Measurements from ENCODE around the gene SERPINA3. TPM values are rescaled to one million over a fixed set of nuclear protein-coding genes. Genes with fewer than 3 reads are reported as not detected.

SERPINA3 gene
- total and polyA plus RNA-seq, 10 of the 15 experiments (the other 5 are each of a cell fraction or from before 2014, with no cell fraction given) = 2.2 TPM; not detected in 9

GRCh38 chr14:94600148-94600545 lies 12.0 kb upstream of the SERPINA3 start (continued):
- no peak for TF ChIP-seq BHLHE40 (IDR thresholded peaks at IDR 0.05; ENCODE audit: borderline replicate concordance in 1 of 2, low read depth in 2 of 2, low read length in 1 of 2)
- no peak for TF ChIP-seq MTA3 (IDR thresholded peaks at IDR 0.05; ENCODE audit: borderline replicate concordance, low read length)
- no peak for TF ChIP-seq KAT2A (conservative IDR thresholded peaks at IDR 0.05; ENCODE audit: control insufficient read depth, low read depth, low read length)
- TF ChIP-seq ATF2 (IDR thresholded peaks at IDR 0.05; ENCODE audit: low read length) = no peak
- no peak for TF ChIP-seq NKRF (conservative IDR thresholded peaks at IDR 0.05)

GRCh38 chr14:94601884-94602391 lies 10.3 kb upstream of the SERPINA3 start:
- Histone ChIP-seq H3K27me3 (replicated peaks in 1 of 2; ENCODE audit: control insufficient read depth in 2 of 2, insufficient read depth in 2 of 2, low read length in 1 of 2) (no peaks in the 10 kb centered on the region; a peak in 2 of 4 replicates), H3K79me2 (ENCODE audit: control insufficient read depth, insufficient read depth, low read length) (no peaks in the 10 kb centered on the region), H3K4me1 (ENCODE audit: control insufficient read depth, insufficient read depth, low read length) (no peaks in the 10 kb centered on the region), H3K4me2 (ENCODE audit: control insufficient read depth, insufficient read depth) (no peak overlapping the region), H4K20me1 (ENCODE audit: control insufficient read depth, insufficient read depth) (no peaks in the 10 kb centered on the region), H3K27ac (ENCODE audit: control insufficient read depth, insufficient read depth) (no peak overlapping the region), H3K9ac (ENCODE audit: control insufficient read depth, insufficient read depth, low read length) (no peak overlapping the region), H3K4me3 (no peak overlapping the region), H3K36me3 (ENCODE audit: control insufficient read depth in 2 of 2, insufficient read depth in 2 of 2, low read length in 1 of 2) (no peaks in the 10 kb centered on the region), H3K9me3 (replicated peaks; ENCODE audit: control insufficient read depth, insufficient read depth, low read length) (no peaks in the 10 kb centered on the region), H2AFZ (ENCODE audit: control insufficient read depth, low read depth, low read length) (no peak overlapping the region)
- DNase-seq (ENCODE audit: low read depth, low spot score) (no peak), ATAC-seq (no peak), FAIRE-seq (no peak)
- SMC1A ChIA-PET (ENCODE audit: uncharacterized antibody, unreplicated experiment) = no interaction called here
- RAD21 ChIA-PET (ENCODE audit: unreplicated experiment) = no interaction called here
- no TSS peak for BruUV-seq (replicated peaks)
- POLR2A ChIA-PET = no interaction called here
- CTCF ChIA-PET = no interaction called here
- in situ Hi-C loops (cut with MboI) = no loop called here
- intact Hi-C loops (cut with micrococcal nuclease; ENCODE audit: unreplicated experiment) = no loop called here
- 12% methylated on average over 6 of the region's 6 CpGs for WGBS (ENCODE audit: insufficient coverage, insufficient replicate concordance, low lambda C conversion rate, missing lambda C conversion rate)
- TF ChIP-seq ASH2L (IDR thresholded peaks at IDR 0.05; ENCODE audit: borderline replicate concordance, low read depth) = no peak
- no peak for TF ChIP-seq GATAD2B (conservative IDR thresholded peaks at IDR 0.05; ENCODE audit: low read depth)
- no peak for TF ChIP-seq CHD1 (IDR thresholded peaks at IDR 0.05; ENCODE audit: low read depth, low read length)
- TF ChIP-seq ZNF24 (IDR thresholded peaks at IDR 0.05) = no peak
- TF ChIP-seq ZNF217 (IDR thresholded peaks at IDR 0.05) = no peak
- no peak for TF ChIP-seq FOXM1 (IDR thresholded peaks at IDR 0.05; ENCODE audit: low read depth, low read length)
- TF ChIP-seq HDAC2 (IDR thresholded peaks at IDR 0.05) = no peak
- TF ChIP-seq NR2C2 (IDR thresholded peaks at IDR 0.05; ENCODE audit: borderline replicate concordance, control insufficient read depth, insufficient read length, low read depth) = no peak
- TF ChIP-seq IKZF1 (conservative IDR thresholded peaks at IDR 0.05) = no peak
- TF ChIP-seq ESRRA (IDR thresholded peaks at IDR 0.05; ENCODE audit: low read length) = no peak
- no peak for TF ChIP-seq SPI1 (IDR thresholded peaks at IDR 0.05; ENCODE audit: borderline replicate concordance, insufficient read depth, low read depth, low read length)
- no peak for TF ChIP-seq PAX5 (IDR thresholded peaks at IDR 0.05; ENCODE audit: borderline replicate concordance, low read depth, low read length)
- no peak for TF ChIP-seq MYC (IDR thresholded peaks at IDR 0.05; ENCODE audit: insufficient read depth, insufficient read length, insufficient replicate concordance, low read length, severe bottlenecking)
- no peak for TF ChIP-seq NRF1 (conservative IDR thresholded peaks at IDR 0.05; ENCODE audit: low read depth, low read length)
- TF ChIP-seq IRF4 (IDR thresholded peaks at IDR 0.05; ENCODE audit: low read depth, low read length) = no peak
- no peak for TF ChIP-seq EED (IDR thresholded peaks at IDR 0.05; ENCODE audit: low read depth)
- TF ChIP-seq USF1 (IDR thresholded peaks at IDR 0.05; ENCODE audit: borderline replicate concordance, extremely low read length, insufficient read depth, low read depth, low read length) = no peak

All from GM12878 (cell line).